Endothelial cell of umbilical vein (primary cell): ENCODE data around the gene TMEM184B.

Experiments
- EZH2 ChIP-seq: IDR thresholded peaks from 2 replicates; pipeline ENCODE4 v1.6.1; 2012; ENCODE audit warnings: borderline replicate concordance, low read depth, mild to moderate bottlenecking, moderate library complexity, low read length, inconsistent platforms; ENCODE audit not compliant: severe bottlenecking
- FOS ChIP-seq: IDR thresholded peaks from 2 replicates; pipeline ENCODE4 v1.6.1; 2011; ENCODE audit warnings: mild to moderate bottlenecking, low read length, moderate library complexity, borderline replicate concordance; ENCODE audit not compliant: insufficient read depth
- JUN ChIP-seq: IDR thresholded peaks from 2 replicates; pipeline ENCODE4 v1.6.1; 2011; ENCODE audit warnings: borderline replicate concordance, low read depth; ENCODE audit not compliant: insufficient read length, insufficient read depth
- MYC ChIP-seq: IDR thresholded peaks from one replicate; pipeline ENCODE4 v1.6.1; 2011; ENCODE audit warnings: mild to moderate bottlenecking, low read depth, low read length
- POLR2A ChIP-seq: IDR thresholded peaks from 2 replicates; pipeline ENCODE4 v1.6.1; 2012; ENCODE audit warnings: low read depth, mild to moderate bottlenecking, control low read depth, low read length
- POLR2AphosphoS5 ChIP-seq: IDR thresholded peaks from 2 replicates; pipeline ENCODE4 v1.6.1; 2012; ENCODE audit warnings: low read depth, mild to moderate bottlenecking, control low read depth, low read length, moderate library complexity; ENCODE audit not compliant: insufficient read depth
- TF ChIP-seq, protein P1 (sequence below), 2 donors: IDR thresholded peaks; 1 replicate in 1 of 2; 2 replicates in 1 of 2; pipeline ENCODE4 v1.5.1; 2011; ENCODE audit warnings: low read length in 2 of 2, mild to moderate bottlenecking in 2 of 2, moderate library complexity in 2 of 2, control low read depth in 1 of 2, inconsistent platforms in 1 of 2, low read depth in 1 of 2; ENCODE audit not compliant: insufficient read depth in 1 of 2; ENCODE audit errors: extremely low read depth in 1 of 2
- TF ChIP-seq, protein P2 (sequence below): IDR thresholded peaks from 2 replicates; pipeline ENCODE4 v1.6.1; 2011; ENCODE audit not compliant: insufficient read depth, insufficient read length

DNA sequence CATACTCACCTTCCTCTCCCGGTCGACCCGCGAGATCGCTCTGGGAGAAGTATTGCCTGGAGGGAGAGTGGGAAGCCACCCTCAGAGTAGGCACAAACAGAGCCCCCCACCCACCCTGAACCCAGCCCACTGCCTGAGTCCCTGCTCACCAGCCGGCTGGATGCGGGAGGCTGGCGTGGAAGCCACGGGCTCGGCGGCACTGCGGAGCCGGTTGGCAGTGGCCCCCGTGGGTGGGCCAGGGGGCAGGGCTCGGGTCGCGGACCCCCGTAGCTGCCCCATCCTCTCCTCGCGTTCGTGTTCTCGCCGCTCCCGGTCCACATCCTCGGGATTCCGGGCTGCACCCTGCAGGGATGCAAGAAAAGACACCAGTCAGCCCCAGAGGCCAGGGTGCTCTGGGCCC, 21.4 kb upstream of the TMEM184B start:
- TF ChIP-seq EZH2, result no peak
- no peak for TF ChIP-seq POLR2AphosphoS5
- TF ChIP-seq, protein P1, sequence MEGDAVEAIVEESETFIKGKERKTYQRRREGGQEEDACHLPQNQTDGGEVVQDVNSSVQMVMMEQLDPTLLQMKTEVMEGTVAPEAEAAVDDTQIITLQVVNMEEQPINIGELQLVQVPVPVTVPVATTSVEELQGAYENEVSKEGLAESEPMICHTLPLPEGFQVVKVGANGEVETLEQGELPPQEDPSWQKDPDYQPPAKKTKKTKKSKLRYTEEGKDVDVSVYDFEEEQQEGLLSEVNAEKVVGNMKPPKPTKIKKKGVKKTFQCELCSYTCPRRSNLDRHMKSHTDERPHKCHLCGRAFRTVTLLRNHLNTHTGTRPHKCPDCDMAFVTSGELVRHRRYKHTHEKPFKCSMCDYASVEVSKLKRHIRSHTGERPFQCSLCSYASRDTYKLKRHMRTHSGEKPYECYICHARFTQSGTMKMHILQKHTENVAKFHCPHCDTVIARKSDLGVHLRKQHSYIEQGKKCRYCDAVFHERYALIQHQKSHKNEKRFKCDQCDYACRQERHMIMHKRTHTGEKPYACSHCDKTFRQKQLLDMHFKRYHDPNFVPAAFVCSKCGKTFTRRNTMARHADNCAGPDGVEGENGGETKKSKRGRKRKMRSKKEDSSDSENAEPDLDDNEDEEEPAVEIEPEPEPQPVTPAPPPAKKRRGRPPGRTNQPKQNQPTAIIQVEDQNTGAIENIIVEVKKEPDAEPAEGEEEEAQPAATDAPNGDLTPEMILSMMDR (IDR thresholded peaks at IDR 0.05; ENCODE audit: extremely low read depth in 1 of 2, insufficient read depth in 1 of 2, low read depth in 1 of 2, low read length in 2 of 2), result no peak
- TF ChIP-seq POLR2A, result no peak
- TF ChIP-seq MYC, result no peak
- TF ChIP-seq, protein P2, sequence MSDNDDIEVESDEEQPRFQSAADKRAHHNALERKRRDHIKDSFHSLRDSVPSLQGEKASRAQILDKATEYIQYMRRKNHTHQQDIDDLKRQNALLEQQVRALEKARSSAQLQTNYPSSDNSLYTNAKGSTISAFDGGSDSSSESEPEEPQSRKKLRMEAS, result no peak
- TF ChIP-seq FOS, result no peak
- TF ChIP-seq JUN, result no peak
